RWPE2 (cell line): ENCODE data around the gene ID3.

Experiments used
- ATAC-seq: fragments of 200-7000 bp; cut with Tn5 transposase; 3 replicates; pipeline ENCODE4 v1.9.1; 2021; ENCODE audit warnings: low read depth
- DNase-seq: peaks from one replicate; pipeline ENCODE4 v3.0.0-alpha.2; 2020; ENCODE audit warnings: low spot score
- H3K27ac ChIP-seq: fragments of 450-650 bp; 2 replicates; pipeline ENCODE4 v1.5.1; 2017; ENCODE audit warnings: mild to moderate bottlenecking; ENCODE audit not compliant: poor library complexity, severe bottlenecking
- H3K27me3 ChIP-seq: fragments of 250-450 bp; sonication (Bioruptor Pico); 2 replicates; pipeline ENCODE4 v1.5.1; 2021; ENCODE audit warnings: mild to moderate bottlenecking, moderate library complexity; ENCODE audit not compliant: insufficient read depth, poor library complexity, severe bottlenecking
- H3K36me3 ChIP-seq: fragments of 250-450 bp; sonication (Bioruptor Pico); 2 replicates; pipeline ENCODE4 v1.5.1; 2020; ENCODE audit warnings: low read depth, mild to moderate bottlenecking, moderate library complexity
- H3K4me1 ChIP-seq: fragments of 250-450 bp; sonication (Bioruptor Pico); 2 replicates; pipeline ENCODE4 v1.5.1; 2021; ENCODE audit warnings: mild to moderate bottlenecking, moderate library complexity; ENCODE audit not compliant: insufficient read depth, poor library complexity, severe bottlenecking
- H3K4me3 ChIP-seq: fragments of 250-450 bp; sonication (Bioruptor Pico); 2 replicates; pipeline ENCODE4 v1.5.1; 2021; ENCODE audit warnings: mild to moderate bottlenecking, moderate library complexity; ENCODE audit not compliant: severe bottlenecking
- H3K9me3 ChIP-seq: fragments of 250-450 bp; sonication (Bioruptor Pico); 2 replicates; pipeline ENCODE4 v1.5.1; 2021; ENCODE audit warnings: mild to moderate bottlenecking, moderate library complexity; ENCODE audit not compliant: severe bottlenecking
- CTCF ChIP-seq: fragments of 450-650 bp; IDR thresholded peaks from one replicate; pipeline ENCODE4 v1.5.1; 2017; ENCODE audit warnings: mild to moderate bottlenecking, moderate library complexity; ENCODE audit not compliant: poor library complexity, severe bottlenecking

ID3 gene

GRCh38 chr1:23576338-23577055, 17.2 kb upstream of the ID3 start:
- Histone ChIP-seq H3K36me3 (no peaks in the 10 kb centered on the region), H3K4me1 (peaks cover 14% of the 10 kb centered on the region), H3K27ac (peak overlapping the region; percentile 74), H3K4me3 (no peak overlapping the region), H3K9me3 (no peaks in the 10 kb centered on the region), H3K27me3 (no peaks in the 10 kb centered on the region)
- DNase-seq (no peak), ATAC-seq (no peak)
- TF ChIP-seq CTCF, result no peak

DNA sequence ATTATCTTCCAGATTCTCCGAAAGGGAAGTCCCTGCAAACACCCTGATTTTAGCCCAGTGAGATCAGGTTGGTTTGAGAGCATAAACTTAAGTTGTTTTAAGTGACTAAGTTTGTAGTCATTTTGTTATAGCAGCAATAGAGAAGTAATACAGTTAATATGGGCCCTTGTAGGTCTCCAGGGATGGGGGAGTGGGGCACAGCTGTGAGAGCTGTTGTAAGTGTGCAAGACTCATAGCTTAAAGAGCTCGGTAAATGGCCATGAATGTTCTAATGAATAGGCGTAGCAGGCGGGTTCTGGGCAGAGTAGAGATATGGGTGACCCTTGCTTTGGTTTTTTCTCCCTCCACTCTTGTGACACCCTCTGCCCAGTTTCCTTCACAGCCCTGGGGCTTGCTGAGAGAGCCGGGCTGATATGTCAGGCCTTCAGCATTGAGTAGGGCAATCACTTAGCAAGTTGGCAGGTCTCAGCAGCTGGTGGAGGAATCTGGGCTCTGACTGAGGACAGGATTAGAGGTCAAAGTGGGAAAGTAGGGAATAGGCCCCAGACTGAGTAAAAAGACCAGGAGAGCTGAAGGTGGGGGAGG, 16.0 kb upstream of the ID3 start:
- no peak overlapping the region for H3K4me3 ChIP-seq
- DNase-seq (no peak), ATAC-seq (no peak)
- H3K36me3 ChIP-seq, result no peaks in the 10 kb centered on the region
- TF ChIP-seq CTCF, result no peak
- H3K27me3 ChIP-seq, result no peaks in the 10 kb centered on the region
- no peak overlapping the region for H3K27ac ChIP-seq
- no peaks in the 10 kb centered on the region for H3K9me3 ChIP-seq
- H3K4me1 ChIP-seq, result peaks cover 14% of the 10 kb centered on the region

DNA sequence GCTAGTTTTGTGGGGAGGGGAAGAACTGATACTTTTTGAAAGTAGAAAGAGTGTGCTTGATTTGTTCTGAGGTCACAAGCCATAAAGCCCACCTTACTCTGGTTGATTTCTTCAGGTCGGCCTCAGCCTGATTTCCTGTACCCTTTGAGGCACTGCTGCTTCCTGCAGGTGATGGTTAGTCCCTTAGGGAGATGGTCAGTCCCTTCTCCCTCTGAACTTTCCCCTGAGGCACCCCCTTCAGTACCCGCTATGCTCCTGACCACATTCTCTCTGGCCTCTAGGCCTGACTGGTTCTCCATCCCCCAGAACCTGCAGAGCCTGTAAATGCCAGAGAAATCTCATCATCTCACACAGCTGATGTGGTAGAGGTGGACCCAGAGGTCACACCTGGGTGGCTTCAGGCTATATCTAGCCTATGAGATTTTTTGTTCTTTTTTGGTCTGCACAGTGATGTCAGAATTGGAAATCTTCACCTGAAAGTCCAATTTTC, 15.0 kb upstream of the ID3 start:
- H3K27ac ChIP-seq, result no peak overlapping the region
- H3K27me3 ChIP-seq, result no peaks in the 10 kb centered on the region
- no peak for TF ChIP-seq CTCF
- peaks cover 14% of the 10 kb centered on the region for H3K4me1 ChIP-seq
- ATAC-seq, result no peak
- no peaks in the 10 kb centered on the region for H3K9me3 ChIP-seq
- H3K36me3 ChIP-seq, result no peaks in the 10 kb centered on the region
- H3K4me3 ChIP-seq, result no peak overlapping the region
- no peak for DNase-seq

DNA sequence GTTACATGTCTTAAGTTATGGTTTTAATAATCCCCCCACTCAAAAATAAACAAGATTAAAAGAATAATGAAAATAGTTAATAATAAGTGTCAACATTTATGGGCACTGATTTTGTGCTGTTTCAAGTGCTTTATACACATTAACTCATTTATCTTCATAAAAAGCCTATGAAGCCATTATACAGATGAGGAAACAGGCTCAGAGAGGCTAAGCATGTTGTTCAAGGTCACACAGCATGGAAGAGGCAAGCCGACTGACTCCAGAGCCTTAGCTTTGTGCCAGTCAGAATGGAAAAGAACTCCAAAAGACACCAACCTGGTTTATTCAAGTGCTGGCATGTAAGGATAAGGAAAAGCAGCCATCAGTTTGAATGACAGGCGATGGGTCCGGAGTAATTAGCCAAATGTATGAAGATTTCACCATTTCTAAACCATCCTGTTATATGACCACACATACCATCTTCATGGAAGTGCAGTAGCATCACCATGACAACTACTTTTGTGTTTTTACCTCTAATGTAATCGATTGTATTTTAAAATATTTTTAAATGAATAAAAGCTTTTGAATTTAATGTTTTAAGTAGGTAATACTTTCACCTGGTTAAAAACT, 14.4 kb upstream of the ID3 start:
- H3K27ac ChIP-seq, result no peak overlapping the region
- H3K27me3 ChIP-seq, result no peaks in the 10 kb centered on the region
- DNase-seq (no peak), ATAC-seq (no peak)
- no peak overlapping the region for H3K4me3 ChIP-seq
- no peak for TF ChIP-seq CTCF
- H3K36me3 ChIP-seq, result no peaks in the 10 kb centered on the region
- H3K9me3 ChIP-seq, result no peaks in the 10 kb centered on the region
- H3K4me1 ChIP-seq, result peaks cover 14% of the 10 kb centered on the region
